Activated CD8-positive, alpha-beta memory T cell treated with anti-CD3 and anti-CD28 coated beads, Interleukin-2, amount 10 ng/mL, durations not matched to agents 7 days and 5 days (primary cell): ENCODE data around the gene TMEM174. TPM values are rescaled to one million over a fixed set of nuclear protein-coding genes. Genes with fewer than 3 reads are reported as not detected.
"Not testable (repeated sequence)": the region's sequence is repeated elsewhere in the genome, so short reads cannot be mapped to it uniquely, and the experiment has no call there.

Experiments used
- ATAC-seq: fragments of 150-1000 bp; cut with Tn5 transposase; one replicate; pipeline ENCODE4 v1.10.0; 2021; ENCODE audit warnings: moderate library complexity
- CTCF ChIA-PET: fragments of 350-600 bp; sonication (Branson Sonifier 250); formaldehyde crosslinking; loops from one replicate; lab custom pipeline; 2021; ENCODE audit warnings: antibody characterized with exemption; lab: Charles Lee
- DNase-seq: peaks from one replicate; pipeline ENCODE4 v3.0.0-alpha.2; 2020
- H3K27ac Mint-ChIP-seq: one replicate; pipeline ENCODE4 v1.8.0; 2021; ENCODE audit warnings: mild to moderate bottlenecking, mixed read lengths
- H3K27me3 Mint-ChIP-seq: one replicate; pipeline ENCODE4 v1.8.0; 2021; ENCODE audit warnings: mixed read lengths
- H3K36me3 Mint-ChIP-seq: one replicate; pipeline ENCODE4 v1.8.0; 2021; ENCODE audit warnings: mild to moderate bottlenecking, mixed read lengths
- H3K4me1 Mint-ChIP-seq: one replicate; pipeline ENCODE4 v1.8.0; 2021; ENCODE audit warnings: mixed read lengths
- H3K4me3 Mint-ChIP-seq: one replicate; pipeline ENCODE4 v1.8.0; 2021; ENCODE audit warnings: mild to moderate bottlenecking, moderate library complexity, mixed read lengths
- H3K9me3 Mint-ChIP-seq: one replicate; pipeline ENCODE4 v1.8.0; 2022; ENCODE audit warnings: low read depth, mixed read lengths
- total RNA-seq, 2 experiments: library from RNA; stranded (reverse); gene quantifications; one replicate each; pipeline ENCODE4 v1.2.3, GENCODE V29; 2021

The TMEM174 gene
- total RNA-seq, 2 experiments from 2014 or later, result not detected

GRCh38 chr5:73212693-73213092 lies 39.7 kb downstream of the TMEM174 start:
- CTCF ChIA-PET, result not testable (repeated sequence)

GRCh38 chr5:73213566-73213998 lies 40.6 kb downstream of the TMEM174 start:
- ATAC-seq (no peak), DNase-seq (no peak)
- H3K27ac Mint-ChIP-seq, result no peak overlapping the region
- CTCF ChIA-PET, result interaction anchor here (1.3 kb wide), 1 partner anchor 238 kb away, joined by 3 read pairs; no protein-coding TSS in a partner anchor
- no peak overlapping the region for H3K4me3 Mint-ChIP-seq
- H3K9me3 Mint-ChIP-seq, result peaks cover 1% of the 10 kb centered on the region
- H3K27me3 Mint-ChIP-seq, result peaks cover 86% of the 10 kb centered on the region
- peaks cover 6% of the 10 kb centered on the region for H3K4me1 Mint-ChIP-seq
- H3K36me3 Mint-ChIP-seq, result peaks cover 1% of the 10 kb centered on the region

More at GRCh38 chr5:73212693-73213092, 39.7 kb downstream of the TMEM174 start:
- not testable (repeated sequence) for H3K4me1 Mint-ChIP-seq, ATAC-seq, H3K4me3 Mint-ChIP-seq, H3K9me3 Mint-ChIP-seq, H3K36me3 Mint-ChIP-seq, DNase-seq, H3K27ac Mint-ChIP-seq
- H3K27me3 Mint-ChIP-seq, result peaks cover 86% of the 10 kb centered on the region

- DNase-seq (no peak), ATAC-seq (no peak)
- Mint-ChIP-seq H3K27me3 (peaks cover 87% of the 10 kb centered on the region), H3K4me1 (peaks cover 6% of the 10 kb centered on the region), H3K27ac (no peak overlapping the region), H3K9me3 (no peaks in the 10 kb centered on the region), H3K36me3 (peaks cover 1% of the 10 kb centered on the region), H3K4me3 (no peak overlapping the region)
- CTCF ChIA-PET, result interaction anchor here (1.3 to 1.8 kb wide), 2 partner anchors 13 to 237 kb away, joined by 3 to 6 read pairs; no protein-coding TSS in a partner anchor
Measured at GRCh38 chr5:73214306-73214705, 41.3 kb downstream of the TMEM174 start.

- Mint-ChIP-seq H3K27me3 (peaks cover 86% of the 10 kb centered on the region), H3K4me1 (peaks cover 6% of the 10 kb centered on the region), H3K36me3 (peaks cover 1% of the 10 kb centered on the region), H3K9me3 (no peaks in the 10 kb centered on the region), H3K27ac (no peak overlapping the region), H3K4me3 (no peak overlapping the region)
- DNase-seq (no peak), ATAC-seq (no peak)
- CTCF ChIA-PET, result interaction anchor here (1.4 to 2.8 kb wide), 8 partner anchors 8 to 236 kb away, joined by 3 to 26 read pairs (median 6); no protein-coding TSS in a partner anchor
Measured at GRCh38 chr5:73214996-73215395, 42.0 kb downstream of the TMEM174 start.

GRCh38 chr5:73215531-73215890 lies 42.5 kb downstream of the TMEM174 start:
- H3K9me3 Mint-ChIP-seq, result no peaks in the 10 kb centered on the region
- DNase-seq, result no peak
- H3K27me3 Mint-ChIP-seq, result peaks cover 86% of the 10 kb centered on the region
- peaks cover 1% of the 10 kb centered on the region for H3K36me3 Mint-ChIP-seq
- H3K27ac Mint-ChIP-seq, result no peak overlapping the region
- CTCF ChIA-PET, result interaction anchor here (1.1 to 2.8 kb wide), 12 partner anchors 9 to 235 kb away, joined by 3 to 26 read pairs (median 4); no protein-coding TSS in a partner anchor
- H3K4me3 Mint-ChIP-seq, result no peak overlapping the region
- H3K4me1 Mint-ChIP-seq, result peaks cover 6% of the 10 kb centered on the region
- no peak for ATAC-seq

- Mint-ChIP-seq H3K27ac (no peak overlapping the region), H3K4me3 (no peak overlapping the region), H3K36me3 (no peaks in the 10 kb centered on the region), H3K9me3 (no peaks in the 10 kb centered on the region), H3K27me3 (peaks cover 84% of the 10 kb centered on the region), H3K4me1 (peaks cover 6% of the 10 kb centered on the region)
- CTCF ChIA-PET, result interaction anchor here (0.6 to 2.8 kb wide), 19 partner anchors 9 to 239 kb away, joined by 3 to 26 read pairs (median 4); partner anchors contain the start of gene FOXD1
- ATAC-seq, result peak; percentile 91
- DNase-seq, result peak; percentile 65
Measured at GRCh38 chr5:73215891-73216610, 43.1 kb downstream of the TMEM174 start.

- ATAC-seq (no peak), DNase-seq (no peak)
- CTCF ChIA-PET, result interaction anchor here (1.4 kb wide), 1 partner anchor 232 kb away, joined by 6 read pairs; no protein-coding TSS in a partner anchor
- no peak overlapping the region for H3K27ac Mint-ChIP-seq
- H3K9me3 Mint-ChIP-seq, result no peaks in the 10 kb centered on the region
- no peak overlapping the region for H3K4me3 Mint-ChIP-seq
- H3K4me1 Mint-ChIP-seq, result peaks cover 2% of the 10 kb centered on the region
- H3K36me3 Mint-ChIP-seq, result no peaks in the 10 kb centered on the region
- H3K27me3 Mint-ChIP-seq, result peaks cover 83% of the 10 kb centered on the region
Measured at GRCh38 chr5:73218552-73219171, 45.7 kb downstream of the TMEM174 start.

- CTCF ChIA-PET, ATAC-seq, H3K4me3 Mint-ChIP-seq, H3K27ac Mint-ChIP-seq, H3K9me3 Mint-ChIP-seq, DNase-seq, H3K36me3 Mint-ChIP-seq, H3K4me1 Mint-ChIP-seq: not testable (repeated sequence)
- H3K27me3 Mint-ChIP-seq, result peaks cover 82% of the 10 kb centered on the region
Measured at GRCh38 chr5:73219336-73219735, 46.3 kb downstream of the TMEM174 start.

- Mint-ChIP-seq H3K36me3 (no peaks in the 10 kb centered on the region), H3K4me3 (no peak overlapping the region), H3K27ac (no peak overlapping the region), H3K27me3 (peaks cover 81% of the 10 kb centered on the region), H3K4me1 (no peaks in the 10 kb centered on the region), H3K9me3 (no peaks in the 10 kb centered on the region)
- ATAC-seq, result no peak
- no peak for DNase-seq
- CTCF ChIA-PET, result interaction anchor here (0.8 kb wide), 1 partner anchor 230 kb away, joined by 4 read pairs; no protein-coding TSS in a partner anchor
Measured at GRCh38 chr5:73221161-73221560, 48.2 kb downstream of the TMEM174 start.

- Mint-ChIP-seq H3K9me3 (no peaks in the 10 kb centered on the region), H3K36me3 (no peaks in the 10 kb centered on the region), H3K4me3 (no peak overlapping the region), H3K27me3 (peaks cover 83% of the 10 kb centered on the region), H3K27ac (no peak overlapping the region), H3K4me1 (no peaks in the 10 kb centered on the region)
- no peak for DNase-seq
- CTCF ChIA-PET, result no interaction called here
- ATAC-seq, result no peak
Measured at GRCh38 chr5:73221726-73222125, 48.7 kb downstream of the TMEM174 start.

GRCh38 chr5:73222173-73222572 lies 49.2 kb downstream of the TMEM174 start:
- peaks cover 82% of the 10 kb centered on the region for H3K27me3 Mint-ChIP-seq
- H3K36me3 Mint-ChIP-seq, result no peaks in the 10 kb centered on the region
- CTCF ChIA-PET, result no interaction called here
- no peaks in the 10 kb centered on the region for H3K9me3 Mint-ChIP-seq
- H3K27ac Mint-ChIP-seq, result no peak overlapping the region
- no peak overlapping the region for H3K4me3 Mint-ChIP-seq
- DNase-seq, result no peak
- ATAC-seq, result no peak
- no peaks in the 10 kb centered on the region for H3K4me1 Mint-ChIP-seq
